ENCODE measurements around the gene LBHD2.
"Not testable (repeated sequence)": the region's sequence is repeated elsewhere in the genome, so short reads cannot be mapped to it uniquely, and the experiment has no call there.

Gene LBHD2

GRCh38 chr14:103119527-103119926 is 35.5 kb downstream of the LBHD2 start:
- not testable (repeated sequence) for DNase-seq (ENCODE audit: low read depth in 2 of 2)

GRCh38 chr14:103121121-103121845 is 37.3 kb downstream of the LBHD2 start:
- DNase-seq (ENCODE audit: low read depth in 2 of 2), result no peak

DNA sequence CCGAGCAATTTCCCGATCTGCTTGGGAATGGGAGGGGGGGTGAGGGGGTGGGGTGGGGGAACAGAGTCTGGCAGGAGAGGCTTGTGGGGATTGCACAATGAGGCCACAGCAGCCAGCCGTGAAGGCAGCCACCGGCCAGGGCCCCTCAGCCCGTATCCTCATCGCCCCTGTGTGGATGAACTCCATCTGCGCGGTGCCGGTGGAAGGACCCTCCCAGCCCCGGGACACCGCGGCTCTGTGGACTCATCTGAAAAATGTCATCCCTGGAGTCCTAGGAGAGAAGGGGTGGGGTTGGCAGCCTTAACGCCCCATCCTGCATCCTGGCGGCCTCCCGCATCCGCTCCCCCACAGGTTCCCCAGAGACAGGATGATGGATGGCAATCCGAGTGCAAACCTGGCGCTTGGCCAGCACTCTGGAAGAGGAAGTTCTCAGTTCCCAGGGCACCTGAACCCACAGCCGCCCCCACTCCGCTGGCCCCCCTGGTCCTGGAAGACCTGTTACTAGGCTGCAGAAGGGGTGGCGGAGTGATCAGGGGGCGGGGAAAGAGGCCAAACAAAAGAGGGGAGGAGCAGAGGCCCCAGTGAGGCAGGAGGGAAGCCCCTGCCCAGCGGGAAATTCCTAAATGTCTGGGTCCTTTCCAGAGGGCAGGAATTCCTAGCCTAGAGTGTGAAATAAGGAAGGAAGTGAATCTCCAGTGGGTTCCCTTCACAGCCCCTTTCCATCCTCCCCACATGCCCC is 38.0 kb downstream of the LBHD2 start:
- DNase-seq (ENCODE audit: low read depth in 2 of 2), result no peak

GRCh38 chr14:103122585-103122946 is 38.6 kb downstream of the LBHD2 start:
- no peak for DNase-seq (ENCODE audit: low read depth in 2 of 2)

- DNase-seq (ENCODE audit: low read depth in 2 of 2), result no peak
Measured at GRCh38 chr14:103122947-103123633, 39.1 kb downstream of the LBHD2 start, which contains the start of gene TNFAIP2. Gene TNFAIP2 (plus strand): TSS chr14:103123461. CDS start chr14:103126458, 2,997 bp downstream.

GRCh38 chr14:103123634-103124500 is 39.9 kb downstream of the LBHD2 start:
- no peak for DNase-seq (ENCODE audit: low read depth in 2 of 2)

DNA sequence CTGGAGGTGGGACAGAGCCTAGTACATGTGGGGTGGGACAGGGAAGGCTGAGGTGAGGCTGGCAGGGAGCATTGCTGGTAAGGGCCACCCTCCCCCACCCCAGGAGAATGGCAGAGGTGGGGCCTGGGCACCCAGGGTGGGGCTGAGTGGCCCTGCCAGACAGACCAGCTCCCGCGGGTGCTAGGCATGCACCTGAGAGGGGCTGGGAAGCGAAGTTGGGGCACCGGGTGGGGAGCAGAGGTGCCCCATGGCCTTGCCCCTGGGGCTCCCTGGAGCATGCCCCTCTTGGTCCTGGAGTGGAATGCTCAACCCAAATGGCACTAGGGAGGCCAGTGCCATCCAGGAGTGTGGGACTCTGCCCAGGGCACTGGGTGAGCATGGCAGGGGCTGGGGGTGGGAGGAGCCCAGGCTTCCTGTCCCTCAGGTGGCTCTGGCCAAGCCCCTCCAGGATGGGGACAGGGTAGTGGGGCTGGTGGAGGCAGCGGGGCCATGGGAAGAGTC is 40.5 kb downstream of the LBHD2 start:
- DNase-seq (ENCODE audit: low read depth in 2 of 2), result no peak

- DNase-seq (ENCODE audit: low read depth in 2 of 2), result no peak
Measured at GRCh38 chr14:103125098-103126070, 41.4 kb downstream of the LBHD2 start.

GRCh38 chr14:103126088-103126872 is 42.3 kb downstream of the LBHD2 start:
- no peak for DNase-seq (ENCODE audit: low read depth in 2 of 2)

GRCh38 chr14:103126873-103127304 is 42.9 kb downstream of the LBHD2 start:
- no peak for DNase-seq (ENCODE audit: low read depth in 2 of 2)

GRCh38 chr14:103127356-103127755 is 43.3 kb downstream of the LBHD2 start:
- no peak for DNase-seq (ENCODE audit: low read depth in 2 of 2)

- no peak for DNase-seq (ENCODE audit: low read depth in 2 of 2)
Measured at GRCh38 chr14:103127861-103128598, 44.0 kb downstream of the LBHD2 start.

GRCh38 chr14:103128631-103129300 is 44.8 kb downstream of the LBHD2 start:
- no peak for DNase-seq (ENCODE audit: low read depth in 2 of 2)

DNA sequence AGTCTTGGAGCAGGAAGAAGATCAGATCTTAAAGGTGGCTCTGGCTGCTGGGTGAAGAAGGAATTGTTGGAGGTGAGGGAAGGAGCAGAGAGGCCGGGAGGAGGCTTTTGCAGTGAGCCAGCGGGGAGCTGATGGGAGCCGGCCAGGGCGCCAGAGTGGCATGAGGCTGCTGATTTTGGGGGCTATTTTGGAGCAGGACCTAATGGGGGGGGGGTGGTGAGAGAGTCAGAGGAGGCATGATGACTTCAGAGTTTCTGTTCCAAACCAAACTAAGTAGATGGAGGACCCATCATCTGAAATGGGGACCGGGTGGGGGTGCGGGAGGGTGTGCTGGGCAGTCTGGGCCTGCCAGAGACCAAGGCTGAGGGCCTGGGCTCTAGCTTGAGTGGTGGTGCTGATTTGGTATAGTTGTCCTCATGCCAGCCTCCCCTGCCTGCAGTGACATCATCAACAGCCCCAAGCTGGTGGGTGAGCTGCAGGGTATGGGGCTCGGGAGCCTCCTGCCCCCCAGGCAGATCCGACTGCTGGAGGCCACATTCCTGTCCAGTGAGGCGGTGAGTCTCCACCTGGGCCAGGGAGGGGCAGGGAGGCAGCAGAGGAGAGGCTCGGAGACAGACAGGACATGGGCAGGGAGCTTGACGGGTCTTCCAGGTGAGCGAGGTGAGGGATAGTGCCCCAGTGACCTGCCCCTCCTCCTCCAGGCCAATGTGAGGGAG is 45.4 kb downstream of the LBHD2 start:
- no peak for DNase-seq (ENCODE audit: low read depth in 2 of 2)

DNA sequence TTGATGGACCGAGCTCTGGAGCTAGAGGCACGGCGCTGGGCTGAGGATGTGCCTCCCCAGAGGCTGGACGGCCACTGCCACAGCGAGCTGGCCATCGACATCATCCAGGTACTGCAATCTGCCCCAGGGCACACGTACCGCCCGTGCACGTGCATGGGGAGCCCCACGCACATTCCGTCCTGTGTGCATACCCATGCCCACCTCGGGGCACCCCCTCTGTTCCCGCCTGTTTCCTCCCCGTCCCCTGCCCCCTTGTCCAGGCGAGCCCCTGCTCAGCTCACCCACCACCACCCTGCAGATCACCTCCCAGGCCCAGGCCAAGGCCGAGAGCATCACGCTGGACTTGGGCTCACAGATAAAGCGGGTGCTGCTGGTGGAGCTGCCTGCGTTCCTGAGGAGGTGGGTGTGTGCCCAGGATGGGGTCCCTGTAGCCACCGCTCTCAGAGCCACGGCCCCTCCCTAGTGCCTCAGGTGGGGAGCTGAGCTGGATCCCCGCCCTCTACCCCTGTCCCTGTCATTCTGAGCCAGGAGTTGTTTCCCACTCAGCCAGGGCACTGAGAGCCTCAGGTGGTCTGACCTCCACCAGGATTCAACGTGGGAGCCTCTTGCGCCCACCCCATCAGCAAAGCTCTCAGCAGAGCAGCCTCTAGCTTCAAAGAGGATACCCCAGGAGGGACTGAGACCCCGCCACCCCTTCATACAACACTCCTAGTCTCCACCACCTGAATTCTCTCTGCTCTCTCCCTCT is 46.2 kb downstream of the LBHD2 start:
- no peak for DNase-seq (ENCODE audit: low read depth in 2 of 2)

- no peak for DNase-seq (ENCODE audit: low read depth in 2 of 2)
Measured at GRCh38 chr14:103130965-103131364, 47.0 kb downstream of the LBHD2 start.

DNA sequence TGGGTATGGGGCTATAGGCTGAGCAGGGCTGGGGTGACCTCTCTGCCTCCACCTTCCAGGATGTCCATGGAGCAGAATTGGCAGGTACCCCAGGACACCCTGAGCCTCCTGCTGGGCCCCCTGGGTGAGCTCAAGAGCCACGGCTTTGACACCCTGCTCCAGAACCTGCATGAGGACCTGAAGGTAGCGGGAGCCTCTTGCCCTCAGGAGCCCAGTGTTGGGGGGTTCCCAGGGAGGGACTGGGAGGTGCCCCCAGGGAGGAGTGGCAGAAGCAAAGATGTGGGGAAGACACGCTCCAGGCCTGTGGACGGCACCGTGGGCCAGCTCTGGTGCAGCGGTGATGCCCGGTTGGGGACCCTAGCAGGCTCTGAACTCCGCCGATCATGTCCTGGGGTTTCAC is 47.6 kb downstream of the LBHD2 start:
- DNase-seq (ENCODE audit: low read depth in 2 of 2), result no peak
